WTC11 (cell line): Measurements from ENCODE around the gene TTC21A. TPM values are rescaled to one million over a fixed set of nuclear protein-coding genes. Genes with fewer than 3 reads are reported as not detected.

Experiments
- ATAC-seq: fragments of 200-7000 bp; cut with Tn5 transposase; 2 replicates; pipeline ENCODE4 v1.10.0; 2021; ENCODE audit warnings: mild to moderate bottlenecking, moderate library complexity
- CTCF ChIA-PET: fragments of 300-600 bp; sonication (Branson Sonifier 250); formaldehyde crosslinking; loops from one replicate; lab custom pipeline; 2021; ENCODE audit warnings: antibody characterized with exemption; lab: Charles Lee
- POLR2A ChIA-PET: fragments of 350-600 bp; sonication (Branson Sonifier 250); formaldehyde crosslinking; loops from one replicate; lab custom pipeline; 2021; ENCODE audit warnings: antibody characterized with exemption; lab: Charles Lee
- DNase-seq: peaks from one replicate; pipeline ENCODE4 v3.0.0; 2021; ENCODE audit warnings: low spot score
- H3K27ac Mint-ChIP-seq: 2 replicates; pipeline ENCODE4 v1.8.0; 2021; ENCODE audit warnings: mixed read lengths
- H3K27me3 Mint-ChIP-seq: 2 replicates; pipeline ENCODE4 v1.8.0; 2021; ENCODE audit warnings: low read depth, mild to moderate bottlenecking, moderate library complexity, mixed read lengths
- H3K36me3 Mint-ChIP-seq: 2 replicates; pipeline ENCODE4 v1.8.0; 2021; ENCODE audit warnings: mixed read lengths
- H3K4me1 Mint-ChIP-seq: 2 replicates; pipeline ENCODE4 v1.8.0; 2022; ENCODE audit warnings: mixed read lengths
- H3K4me3 Mint-ChIP-seq: 2 replicates; pipeline ENCODE4 v1.8.0; 2021; ENCODE audit warnings: mild to moderate bottlenecking, moderate library complexity, mixed read lengths
- H3K9me3 Mint-ChIP-seq: 2 replicates; pipeline ENCODE4 v1.8.0; 2021; ENCODE audit warnings: mixed read lengths
- ATF3 ChIP-seq: sonication (generic); formaldehyde crosslinking; conservative IDR thresholded peaks from 2 replicates; pipeline ENCODE4 v1.8.1; 2022; ENCODE audit warnings: mild to moderate bottlenecking, missing genetic modification reagents
- ESRRA ChIP-seq: sonication (generic); formaldehyde crosslinking; IDR thresholded peaks from 2 replicates; pipeline ENCODE4 v1.8.1; 2022; ENCODE audit warnings: mild to moderate bottlenecking, missing genetic modification reagents, borderline replicate concordance
- FOXP1 ChIP-seq: sonication (generic); formaldehyde crosslinking; IDR thresholded peaks from 2 replicates; pipeline ENCODE4 v1.8.0; 2022; ENCODE audit warnings: missing genetic modification reagents, mild to moderate bottlenecking, moderate library complexity, borderline replicate concordance
- JUN ChIP-seq: sonication (generic); formaldehyde crosslinking; IDR thresholded peaks from 2 replicates; pipeline ENCODE4 v1.8.0; 2023; ENCODE audit warnings: mild to moderate bottlenecking, missing genetic modification reagents
- KAT7 ChIP-seq: sonication (generic); formaldehyde crosslinking; IDR thresholded peaks from 2 replicates; pipeline ENCODE4 v1.8.1; 2023; ENCODE audit warnings: missing genetic modification reagents, mild to moderate bottlenecking, borderline replicate concordance
- MYBL2 ChIP-seq: sonication (generic); formaldehyde crosslinking; IDR thresholded peaks from 2 replicates; pipeline ENCODE4 v1.8.1; 2023; ENCODE audit warnings: mild to moderate bottlenecking, moderate library complexity, missing genetic modification reagents
- PRDM15 ChIP-seq: sonication (generic); formaldehyde crosslinking; IDR thresholded peaks from 2 replicates; pipeline ENCODE4 v1.8.0; 2022; ENCODE audit warnings: missing genetic modification reagents
- PRRX2 ChIP-seq: fragments of 250-450 bp; sonication (Bioruptor Pico); IDR thresholded peaks from 2 replicates; pipeline ENCODE4 v1.8.0; 2021; ENCODE audit warnings: mild to moderate bottlenecking
- TEAD1 ChIP-seq: sonication (generic); formaldehyde crosslinking; IDR thresholded peaks from 2 replicates; pipeline ENCODE4 v1.8.0; 2022; ENCODE audit warnings: mild to moderate bottlenecking, missing genetic modification reagents
- ZBTB21 ChIP-seq: sonication (generic); formaldehyde crosslinking; IDR thresholded peaks from 2 replicates; pipeline ENCODE4 v1.8.1; 2023; ENCODE audit warnings: mild to moderate bottlenecking, missing genetic modification reagents, borderline replicate concordance
- total RNA-seq: library from RNA; stranded (reverse); gene quantifications from 3 replicates; pipeline ENCODE4 v1.2.3, GENCODE V29; 2021
- TF ChIP-seq, protein P1 (sequence below): fragments of 250-450 bp; sonication (Bioruptor Pico); IDR thresholded peaks from 2 replicates; pipeline ENCODE4 v1.9.0; 2021; ENCODE audit warnings: mild to moderate bottlenecking
- TF ChIP-seq, protein P2 (sequence below): sonication (generic); formaldehyde crosslinking; IDR thresholded peaks from 2 replicates; pipeline ENCODE4 v1.8.1; 2023; ENCODE audit warnings: mild to moderate bottlenecking, missing genetic modification reagents, moderate library complexity
- TF ChIP-seq, protein P3 (sequence below): sonication (generic); formaldehyde crosslinking; IDR thresholded peaks from 2 replicates; pipeline ENCODE4 v1.8.1; 2023; ENCODE audit warnings: mild to moderate bottlenecking, missing genetic modification reagents
- TF ChIP-seq, protein P4 (sequence below): sonication (generic); formaldehyde crosslinking; IDR thresholded peaks from 2 replicates; pipeline ENCODE4 v1.8.1; 2023; ENCODE audit warnings: mild to moderate bottlenecking, moderate library complexity, missing genetic modification reagents
- TF ChIP-seq, protein P5 (sequence below): sonication (generic); formaldehyde crosslinking; IDR thresholded peaks from 2 replicates; pipeline ENCODE4 v1.8.0; 2022; ENCODE audit warnings: mild to moderate bottlenecking, missing genetic modification reagents
- TF ChIP-seq, protein P6 (sequence below): fragments of 250-450 bp; sonication (Bioruptor Pico); IDR thresholded peaks from 2 replicates; pipeline ENCODE4 v1.9.0; 2021; ENCODE audit warnings: mild to moderate bottlenecking

The TTC21A gene
- total RNA-seq, 1 experiment from 2014 or later: 3.8 TPM

DNA sequence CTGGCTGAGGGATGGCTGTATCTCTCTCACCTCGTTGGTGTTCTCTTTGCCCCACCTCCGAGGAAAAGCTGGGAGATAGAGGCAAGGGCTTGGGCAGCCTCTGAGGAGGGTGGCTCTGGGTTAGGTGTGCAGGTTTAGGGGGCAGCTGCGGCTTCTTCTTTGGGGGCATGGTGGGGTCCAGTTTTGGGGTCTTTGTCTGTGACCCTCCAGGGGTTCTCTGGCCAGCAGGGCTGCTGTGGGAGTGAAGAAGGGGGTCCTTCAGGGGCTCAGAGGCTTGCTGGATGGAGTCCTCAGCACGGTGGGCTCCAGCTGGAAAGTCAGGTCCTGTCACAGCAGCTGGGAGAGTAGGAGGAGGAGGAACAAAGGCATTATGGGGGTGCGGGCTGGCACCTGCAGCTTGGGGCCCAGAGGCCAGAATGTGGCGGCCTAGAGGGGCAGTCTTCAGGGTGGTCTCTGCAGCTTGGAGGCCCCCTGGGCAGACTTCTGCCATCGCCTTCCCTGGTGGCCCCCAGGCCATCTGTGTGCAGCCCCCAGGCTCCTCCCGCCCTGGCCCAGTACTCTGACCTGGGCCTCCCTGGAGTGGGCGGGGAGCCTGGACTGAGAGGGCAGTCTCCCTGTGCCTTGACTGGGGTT, 78.0 kb downstream of the TTC21A start:
- ATAC-seq: no peak
- no peak for TF ChIP-seq PRDM15 (CRISPR knock-in tag)
- no peak for TF ChIP-seq JUN (CRISPR knock-in tag)
- TF ChIP-seq FOXP1 (CRISPR knock-in tag): no peak
- TF ChIP-seq, protein P1, sequence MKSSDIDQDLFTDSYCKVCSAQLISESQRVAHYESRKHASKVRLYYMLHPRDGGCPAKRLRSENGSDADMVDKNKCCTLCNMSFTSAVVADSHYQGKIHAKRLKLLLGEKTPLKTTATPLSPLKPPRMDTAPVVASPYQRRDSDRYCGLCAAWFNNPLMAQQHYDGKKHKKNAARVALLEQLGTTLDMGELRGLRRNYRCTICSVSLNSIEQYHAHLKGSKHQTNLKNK (CRISPR knock-in tag): no peak
- TF ChIP-seq ZBTB21: no peak
- no peak for TF ChIP-seq KAT7 (CRISPR knock-in tag)
- no peak overlapping the region for H3K4me3 Mint-ChIP-seq
- peaks cover 2% of the 10 kb centered on the region; the same call in 1 of the 2 replicates for H3K27me3 Mint-ChIP-seq
- DNase-seq: no peak
- H3K27ac Mint-ChIP-seq: no peak overlapping the region
- CTCF ChIA-PET: interaction anchor here (1.0 to 7.4 kb wide), 3 partner anchors 59 to 193 kb away, joined by 3 to 72 read pairs (median 53); no protein-coding TSS in a partner anchor
- no peaks in the 10 kb centered on the region for H3K9me3 Mint-ChIP-seq
- H3K36me3 Mint-ChIP-seq: no peaks in the 10 kb centered on the region
- peaks cover 19% of the 10 kb centered on the region for H3K4me1 Mint-ChIP-seq
- POLR2A ChIA-PET: interaction anchor here (1.1 kb wide), 1 partner anchor 31 kb away, joined by 4 read pairs; no protein-coding TSS in a partner anchor

- ChIA-PET CTCF (interaction anchor here (1.0 to 7.4 kb wide), 5 partner anchors 8 to 192 kb away, joined by 3 to 72 read pairs (median 8); no protein-coding TSS in a partner anchor), POLR2A (interaction anchor here (1.1 to 1.2 kb wide), 2 partner anchors 8 to 60 kb away, joined by 3 to 4 read pairs; no protein-coding TSS in a partner anchor)
- ATAC-seq (no peak), DNase-seq (no peak)
- Mint-ChIP-seq H3K27me3 (no peaks in the 10 kb centered on the region; the same call in 1 of the 2 replicates), H3K4me3 (no peak overlapping the region), H3K27ac (no peak overlapping the region), H3K4me1 (peaks cover 17% of the 10 kb centered on the region), H3K36me3 (no peaks in the 10 kb centered on the region), H3K9me3 (no peaks in the 10 kb centered on the region)
- TF ChIP-seq TEAD1 (CRISPR knock-in tag) (no peak), ATF3 (CRISPR knock-in tag) (no peak)
- TF ChIP-seq, protein P2, sequence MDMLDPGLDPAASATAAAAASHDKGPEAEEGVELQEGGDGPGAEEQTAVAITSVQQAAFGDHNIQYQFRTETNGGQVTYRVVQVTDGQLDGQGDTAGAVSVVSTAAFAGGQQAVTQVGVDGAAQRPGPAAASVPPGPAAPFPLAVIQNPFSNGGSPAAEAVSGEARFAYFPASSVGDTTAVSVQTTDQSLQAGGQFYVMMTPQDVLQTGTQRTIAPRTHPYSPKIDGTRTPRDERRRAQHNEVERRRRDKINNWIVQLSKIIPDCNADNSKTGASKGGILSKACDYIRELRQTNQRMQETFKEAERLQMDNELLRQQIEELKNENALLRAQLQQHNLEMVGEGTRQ (CRISPR knock-in tag): no peak
Measured at GRCh38 chr3:39185959-39186691, 78.6 kb downstream of the TTC21A start.

GRCh38 chr3:39186692-39187151, 79.2 kb downstream of the TTC21A start:
- ChIA-PET POLR2A (interaction anchor here (1.1 to 1.2 kb wide), 2 partner anchors 9 to 61 kb away, joined by 3 to 4 read pairs; no protein-coding TSS in a partner anchor), CTCF (interaction anchor here (1.6 to 7.4 kb wide), 4 partner anchors 9 to 105 kb away, joined by 6 to 72 read pairs (median 30); no protein-coding TSS in a partner anchor)
- ATAC-seq (no peak), DNase-seq (no peak)
- no peak overlapping the region for H3K27ac Mint-ChIP-seq
- H3K4me1 Mint-ChIP-seq: peaks cover 14% of the 10 kb centered on the region
- no peaks in the 10 kb centered on the region; the same call in 1 of the 2 replicates for H3K27me3 Mint-ChIP-seq
- H3K9me3 Mint-ChIP-seq: no peaks in the 10 kb centered on the region
- no peaks in the 10 kb centered on the region for H3K36me3 Mint-ChIP-seq
- H3K4me3 Mint-ChIP-seq: no peak overlapping the region
- TF ChIP-seq, protein P3, sequence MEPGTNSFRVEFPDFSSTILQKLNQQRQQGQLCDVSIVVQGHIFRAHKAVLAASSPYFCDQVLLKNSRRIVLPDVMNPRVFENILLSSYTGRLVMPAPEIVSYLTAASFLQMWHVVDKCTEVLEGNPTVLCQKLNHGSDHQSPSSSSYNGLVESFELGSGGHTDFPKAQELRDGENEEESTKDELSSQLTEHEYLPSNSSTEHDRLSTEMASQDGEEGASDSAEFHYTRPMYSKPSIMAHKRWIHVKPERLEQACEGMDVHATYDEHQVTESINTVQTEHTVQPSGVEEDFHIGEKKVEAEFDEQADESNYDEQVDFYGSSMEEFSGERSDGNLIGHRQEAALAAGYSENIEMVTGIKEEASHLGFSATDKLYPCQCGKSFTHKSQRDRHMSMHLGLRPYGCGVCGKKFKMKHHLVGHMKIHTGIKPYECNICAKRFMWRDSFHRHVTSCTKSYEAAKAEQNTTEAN (CRISPR knock-in tag): no peak
- TF ChIP-seq, protein P4, sequence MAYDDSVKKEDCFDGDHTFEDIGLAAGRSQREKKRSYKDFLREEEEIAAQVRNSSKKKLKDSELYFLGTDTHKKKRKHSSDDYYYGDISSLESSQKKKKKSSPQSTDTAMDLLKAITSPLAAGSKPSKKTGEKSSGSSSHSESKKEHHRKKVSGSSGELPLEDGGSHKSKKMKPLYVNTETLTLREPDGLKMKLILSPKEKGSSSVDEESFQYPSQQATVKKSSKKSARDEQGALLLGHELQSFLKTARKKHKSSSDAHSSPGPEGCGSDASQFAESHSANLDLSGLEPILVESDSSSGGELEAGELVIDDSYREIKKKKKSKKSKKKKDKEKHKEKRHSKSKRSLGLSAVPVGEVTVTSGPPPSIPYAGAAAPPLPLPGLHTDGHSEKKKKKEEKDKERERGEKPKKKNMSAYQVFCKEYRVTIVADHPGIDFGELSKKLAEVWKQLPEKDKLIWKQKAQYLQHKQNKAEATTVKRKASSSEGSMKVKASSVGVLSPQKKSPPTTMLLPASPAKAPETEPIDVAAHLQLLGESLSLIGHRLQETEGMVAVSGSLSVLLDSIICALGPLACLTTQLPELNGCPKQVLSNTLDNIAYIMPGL (CRISPR knock-in tag): no peak
- TF ChIP-seq, protein P5, sequence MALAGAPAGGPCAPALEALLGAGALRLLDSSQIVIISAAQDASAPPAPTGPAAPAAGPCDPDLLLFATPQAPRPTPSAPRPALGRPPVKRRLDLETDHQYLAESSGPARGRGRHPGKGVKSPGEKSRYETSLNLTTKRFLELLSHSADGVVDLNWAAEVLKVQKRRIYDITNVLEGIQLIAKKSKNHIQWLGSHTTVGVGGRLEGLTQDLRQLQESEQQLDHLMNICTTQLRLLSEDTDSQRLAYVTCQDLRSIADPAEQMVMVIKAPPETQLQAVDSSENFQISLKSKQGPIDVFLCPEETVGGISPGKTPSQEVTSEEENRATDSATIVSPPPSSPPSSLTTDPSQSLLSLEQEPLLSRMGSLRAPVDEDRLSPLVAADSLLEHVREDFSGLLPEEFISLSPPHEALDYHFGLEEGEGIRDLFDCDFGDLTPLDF (CRISPR knock-in tag): no peak
- TF ChIP-seq, protein P6, sequence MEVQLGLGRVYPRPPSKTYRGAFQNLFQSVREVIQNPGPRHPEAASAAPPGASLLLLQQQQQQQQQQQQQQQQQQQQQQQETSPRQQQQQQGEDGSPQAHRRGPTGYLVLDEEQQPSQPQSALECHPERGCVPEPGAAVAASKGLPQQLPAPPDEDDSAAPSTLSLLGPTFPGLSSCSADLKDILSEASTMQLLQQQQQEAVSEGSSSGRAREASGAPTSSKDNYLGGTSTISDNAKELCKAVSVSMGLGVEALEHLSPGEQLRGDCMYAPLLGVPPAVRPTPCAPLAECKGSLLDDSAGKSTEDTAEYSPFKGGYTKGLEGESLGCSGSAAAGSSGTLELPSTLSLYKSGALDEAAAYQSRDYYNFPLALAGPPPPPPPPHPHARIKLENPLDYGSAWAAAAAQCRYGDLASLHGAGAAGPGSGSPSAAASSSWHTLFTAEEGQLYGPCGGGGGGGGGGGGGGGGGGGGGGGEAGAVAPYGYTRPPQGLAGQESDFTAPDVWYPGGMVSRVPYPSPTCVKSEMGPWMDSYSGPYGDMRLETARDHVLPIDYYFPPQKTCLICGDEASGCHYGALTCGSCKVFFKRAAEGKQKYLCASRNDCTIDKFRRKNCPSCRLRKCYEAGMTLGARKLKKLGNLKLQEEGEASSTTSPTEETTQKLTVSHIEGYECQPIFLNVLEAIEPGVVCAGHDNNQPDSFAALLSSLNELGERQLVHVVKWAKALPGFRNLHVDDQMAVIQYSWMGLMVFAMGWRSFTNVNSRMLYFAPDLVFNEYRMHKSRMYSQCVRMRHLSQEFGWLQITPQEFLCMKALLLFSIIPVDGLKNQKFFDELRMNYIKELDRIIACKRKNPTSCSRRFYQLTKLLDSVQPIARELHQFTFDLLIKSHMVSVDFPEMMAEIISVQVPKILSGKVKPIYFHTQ: no peak
- TF ChIP-seq PRRX2 (CRISPR knock-in tag) (no peak), ESRRA (CRISPR knock-in tag) (no peak), MYBL2 (no peak)
